ENCODE results near the gene B3GALNT1. TPM values are rescaled to one million over a fixed set of nuclear protein-coding genes. Genes with fewer than 3 reads are reported as not detected.

The B3GALNT1 gene
- total RNA-seq, 1 donor from 2014 or later, result 0.99 TPM

Other genes with a start within 250 kb of the B3GALNT1 start
- 38.0 and 38.6 TPM in 2 replicates for gene NMD3, start 116.0 kb upstream of the B3GALNT1 start, total RNA-seq

Data from myocyte (in vitro differentiated cells).